ENCODE data around the gene NOSTRIN. TPM values are rescaled to one million over a fixed set of nuclear protein-coding genes. Genes with fewer than 3 reads are reported as not detected.

The NOSTRIN gene
- total RNA-seq, 1 experiment from 2014 or later: 0.51 TPM

- no peak for DNase-seq (ENCODE audit: unreplicated experiment)
- Mint-ChIP-seq H3K27me3 (ENCODE audit: insufficient read depth, unreplicated experiment) (no peaks in the 10 kb centered on the region), H3K4me1 (ENCODE audit: insufficient read depth, unreplicated experiment) (peaks cover 9% of the 10 kb centered on the region), H3K27ac (ENCODE audit: low read depth, unreplicated experiment) (no peak overlapping the region), H3K4me3 (ENCODE audit: unreplicated experiment) (no peak overlapping the region), H3K9me3 (ENCODE audit: unreplicated experiment) (no peaks in the 10 kb centered on the region), H3K36me3 (ENCODE audit: insufficient read depth, unreplicated experiment) (no peaks in the 10 kb centered on the region)
- POLR2A ChIA-PET: no interaction called here
- CTCF ChIA-PET: no interaction called here
- intact Hi-C loops (cut with micrococcal nuclease): no loop called here
- no peak for TF ChIP-seq CTCF (IDR thresholded peaks at IDR 0.05; ENCODE audit: unreplicated experiment)
- no TSS peak for BruUV-seq (replicated peaks)
Observed at GRCh38 chr2:168814046-168814445, 11.6 kb downstream of the NOSTRIN start.

GRCh38 chr2:168814939-168815907 is 12.8 kb downstream of the NOSTRIN start:
- Mint-ChIP-seq H3K27ac (ENCODE audit: low read depth, unreplicated experiment) (no peak overlapping the region), H3K9me3 (ENCODE audit: unreplicated experiment) (no peaks in the 10 kb centered on the region), H3K27me3 (ENCODE audit: insufficient read depth, unreplicated experiment) (no peaks in the 10 kb centered on the region), H3K4me1 (ENCODE audit: insufficient read depth, unreplicated experiment) (peaks cover 9% of the 10 kb centered on the region), H3K36me3 (ENCODE audit: insufficient read depth, unreplicated experiment) (no peaks in the 10 kb centered on the region), H3K4me3 (ENCODE audit: unreplicated experiment) (no peak overlapping the region)
- intact Hi-C loops (cut with micrococcal nuclease): no loop called here
- POLR2A ChIA-PET: no interaction called here
- CTCF ChIA-PET: interaction anchor here (0.6 to 1.3 kb wide), 2 partner anchors 241 to 478 kb away, joined by 3 to 4 read pairs; no protein-coding TSS in a partner anchor
- TF ChIP-seq CTCF (IDR thresholded peaks at IDR 0.05; ENCODE audit: unreplicated experiment): no peak
- no peak for DNase-seq (ENCODE audit: unreplicated experiment)
- no TSS peak for BruUV-seq (replicated peaks)

DNA sequence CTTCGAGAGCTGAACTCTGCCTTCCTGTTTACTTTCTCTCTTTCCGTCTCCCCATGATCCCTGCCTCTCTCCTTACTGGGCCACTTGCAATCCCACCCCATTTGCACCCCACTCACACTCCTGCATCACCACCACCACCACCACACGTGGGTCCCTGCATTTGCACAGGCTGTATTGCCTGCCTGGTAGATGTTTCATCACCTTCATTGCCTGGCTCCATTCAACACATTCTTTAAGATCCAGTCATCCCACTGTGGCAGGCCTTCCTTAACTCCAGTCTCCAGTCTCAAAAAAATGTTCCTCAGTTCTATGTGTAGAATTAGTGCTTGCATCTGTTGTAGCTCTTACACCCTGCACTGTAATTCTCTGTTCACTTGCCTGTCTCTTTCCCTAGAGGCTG is 13.9 kb downstream of the NOSTRIN start:
- Mint-ChIP-seq H3K36me3 (ENCODE audit: insufficient read depth, unreplicated experiment) (no peaks in the 10 kb centered on the region), H3K4me1 (ENCODE audit: insufficient read depth, unreplicated experiment) (peaks cover 9% of the 10 kb centered on the region), H3K9me3 (ENCODE audit: unreplicated experiment) (no peaks in the 10 kb centered on the region), H3K27me3 (ENCODE audit: insufficient read depth, unreplicated experiment) (no peaks in the 10 kb centered on the region), H3K27ac (ENCODE audit: low read depth, unreplicated experiment) (no peak overlapping the region), H3K4me3 (ENCODE audit: unreplicated experiment) (no peak overlapping the region)
- DNase-seq (ENCODE audit: unreplicated experiment): peak; percentile 47
- BruUV-seq (replicated peaks): no TSS peak
- CTCF ChIA-PET: interaction anchor here (0.6 to 1.3 kb wide), 2 partner anchors 31 to 480 kb away, joined by 3 to 4 read pairs; no protein-coding TSS in a partner anchor
- TF ChIP-seq CTCF (IDR thresholded peaks at IDR 0.05; ENCODE audit: unreplicated experiment): no peak
- POLR2A ChIA-PET: interaction anchor here (1.0 kb wide), 1 partner anchor 9 kb away, joined by 3 read pairs; no protein-coding TSS in a partner anchor
- intact Hi-C loops (cut with micrococcal nuclease): no loop called here

- no peak overlapping the region for H3K27ac Mint-ChIP-seq (ENCODE audit: low read depth, unreplicated experiment)
- TF ChIP-seq CTCF (IDR thresholded peaks at IDR 0.05; ENCODE audit: unreplicated experiment): no peak
- CTCF ChIA-PET: no interaction called here
- no peaks in the 10 kb centered on the region for H3K9me3 Mint-ChIP-seq (ENCODE audit: unreplicated experiment)
- POLR2A ChIA-PET: no interaction called here
- no peak overlapping the region for H3K4me3 Mint-ChIP-seq (ENCODE audit: unreplicated experiment)
- DNase-seq (ENCODE audit: unreplicated experiment): no peak
- no peaks in the 10 kb centered on the region for H3K36me3 Mint-ChIP-seq (ENCODE audit: insufficient read depth, unreplicated experiment)
- H3K4me1 Mint-ChIP-seq (ENCODE audit: insufficient read depth, unreplicated experiment): peaks cover 9% of the 10 kb centered on the region
- intact Hi-C loops (cut with micrococcal nuclease): no loop called here
- BruUV-seq (replicated peaks): no TSS peak
- no peaks in the 10 kb centered on the region for H3K27me3 Mint-ChIP-seq (ENCODE audit: insufficient read depth, unreplicated experiment)
Observed at GRCh38 chr2:168819050-168819715, 16.7 kb downstream of the NOSTRIN start.
